ENCODE data around the gene CCNG1.
"Not testable (repeated sequence)": the region's sequence is repeated elsewhere in the genome, so short reads cannot be mapped to it uniquely, and the experiment has no call there.

DNA sequence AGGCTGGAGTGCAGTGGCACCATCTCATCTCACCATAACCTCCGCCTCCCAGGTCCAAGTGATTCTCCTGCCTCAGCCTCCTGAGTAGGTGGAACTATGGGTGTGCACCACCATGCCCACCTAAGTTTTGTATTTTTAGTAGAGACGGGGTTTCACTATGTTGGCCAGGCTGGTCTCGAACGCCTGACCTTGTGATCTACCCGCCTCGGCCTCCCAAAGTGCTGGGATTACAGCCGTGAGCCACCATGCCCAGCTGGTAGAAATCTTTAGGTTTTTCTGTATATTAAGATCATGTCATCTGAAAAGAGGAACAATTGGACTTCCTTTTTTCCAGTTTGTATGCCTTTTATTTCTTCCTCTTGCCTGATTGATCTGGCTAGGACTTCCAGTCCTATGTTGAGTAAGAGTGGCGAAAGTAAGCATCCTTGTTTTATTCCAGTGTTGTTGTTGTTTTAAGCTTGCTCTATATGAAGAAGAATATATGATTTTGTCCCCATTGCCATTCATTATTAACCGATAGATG, 40.5 kb upstream of the CCNG1 start:
- not testable (repeated sequence) for TF ChIP-seq POLR2A (IDR thresholded peaks at IDR 0.05)
- TF ChIP-seq, protein P1, sequence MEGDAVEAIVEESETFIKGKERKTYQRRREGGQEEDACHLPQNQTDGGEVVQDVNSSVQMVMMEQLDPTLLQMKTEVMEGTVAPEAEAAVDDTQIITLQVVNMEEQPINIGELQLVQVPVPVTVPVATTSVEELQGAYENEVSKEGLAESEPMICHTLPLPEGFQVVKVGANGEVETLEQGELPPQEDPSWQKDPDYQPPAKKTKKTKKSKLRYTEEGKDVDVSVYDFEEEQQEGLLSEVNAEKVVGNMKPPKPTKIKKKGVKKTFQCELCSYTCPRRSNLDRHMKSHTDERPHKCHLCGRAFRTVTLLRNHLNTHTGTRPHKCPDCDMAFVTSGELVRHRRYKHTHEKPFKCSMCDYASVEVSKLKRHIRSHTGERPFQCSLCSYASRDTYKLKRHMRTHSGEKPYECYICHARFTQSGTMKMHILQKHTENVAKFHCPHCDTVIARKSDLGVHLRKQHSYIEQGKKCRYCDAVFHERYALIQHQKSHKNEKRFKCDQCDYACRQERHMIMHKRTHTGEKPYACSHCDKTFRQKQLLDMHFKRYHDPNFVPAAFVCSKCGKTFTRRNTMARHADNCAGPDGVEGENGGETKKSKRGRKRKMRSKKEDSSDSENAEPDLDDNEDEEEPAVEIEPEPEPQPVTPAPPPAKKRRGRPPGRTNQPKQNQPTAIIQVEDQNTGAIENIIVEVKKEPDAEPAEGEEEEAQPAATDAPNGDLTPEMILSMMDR (IDR thresholded peaks at IDR 0.05) = not testable (repeated sequence)

Data from esophagus squamous epithelium (tissue), 4 donors.